Heart right ventricle (tissue), 16 donors: ENCODE measurements around the gene KCNE4. TPM values are rescaled to one million over a fixed set of nuclear protein-coding genes. Genes with fewer than 3 reads are reported as not detected.

ENCODE experiments used
- ATAC-seq, 8 donors: fragments of 200-7000 bp; cut with Tn5 transposase; one replicate each; pipeline ENCODE4 v1.9.1; 2020; ENCODE audit warnings: mild to moderate bottlenecking in 8 of 8, moderate library complexity in 8 of 8, moderate number of reproducible peaks in 1 of 8
- DNase-seq, 2 donors: peaks; one replicate each; pipeline ENCODE4 v3.0.0-alpha.2; 2020
- H3K27ac ChIP-seq, 10 donors: fragments of 200-600 bp; sonication (generic) in 2 of 10; one replicate each; pipeline versions ENCODE4 v1.5.0 to v1.8.0; 2020 to 2022; ENCODE audit warnings: mild to moderate bottlenecking in 3 of 10
- H3K27me3 ChIP-seq, 7 donors: fragments of 200-600 bp; one replicate each; pipeline ENCODE4 v1.8.0; 2021 to 2022; ENCODE audit warnings: mild to moderate bottlenecking in 2 of 7
- H3K36me3 ChIP-seq, 9 donors: fragments of 200-600 bp; sonication (generic) in 1 of 9; one replicate each; pipeline versions ENCODE4 v1.5.0 to v1.8.0; 2020 to 2022; ENCODE audit warnings: mild to moderate bottlenecking in 2 of 9
- H3K4me1 ChIP-seq, 9 donors: fragments of 200-600 bp; sonication (generic) in 1 of 9; one replicate each; pipeline versions ENCODE4 v1.5.0 to v1.8.0; 2020 to 2022; ENCODE audit warnings: mild to moderate bottlenecking in 4 of 9
- H3K4me3 ChIP-seq, 10 donors: fragments of 200-600 bp; sonication (generic) in 2 of 10; one replicate each; pipeline versions ENCODE4 v1.5.0 to v1.8.0; 2020 to 2022; ENCODE audit warnings: mild to moderate bottlenecking in 7 of 10, moderate library complexity in 2 of 10
- H3K9me3 ChIP-seq, 11 donors: fragments of 200-600 bp in 10 of 11; sonication (generic) in 2 of 11; one replicate each; pipeline versions ENCODE4 v1.5.0 to v1.8.0; 2013 to 2022; ENCODE audit warnings: mild to moderate bottlenecking in 2 of 11, control low read depth in 1 of 11, moderate library complexity in 1 of 11
- WGBS, 2 donors: extraction: QIAGEN DNeasy Blood & Tissue Kit; methylation state at CpG; one replicate each; pipeline ENCODE4 v1.1.7; 2013; ENCODE audit warnings: inconsistent platforms in 1 of 2; 5-methylcytosine and 5-hydroxymethylcytosine counted together
- intact Hi-C, 10 donors: fragments of 100-400 bp; cut with DNase I; formaldehyde crosslinking; loops; one replicate each; pipeline versions ENCODE4 v1.11.1 to v1.14.2; 2022
- polyA plus RNA-seq, 2 donors: library from polyadenylated mRNA; stranded (reverse); fragments of 200-250 nt; gene quantifications; one replicate each; pipeline ENCODE4 v1.2.3, GENCODE V29; 2013
- total RNA-seq, 10 donors: library from RNA; stranded (reverse); fragmentation: NEBNext Ultra II Directional in 3 of 10; extraction: Animal tissue kit (Norgen Biotek cat#: 25700) in 3 of 10; gene quantifications; one replicate each; pipeline versions ENCODE4 v1.2.1 to v1.2.4, GENCODE V29; 2021 to 2023
- TF ChIP-seq, protein P1 (sequence below), 9 donors: fragments of 200-600 bp; sonication (generic) in 2 of 9; IDR thresholded peaks; one replicate each; pipeline versions ENCODE4 v1.5.0 to v1.8.0; 2021 to 2022; ENCODE audit warnings: antibody characterized with exemption in 9 of 9, mild to moderate bottlenecking in 5 of 9, moderate library complexity in 1 of 9
- donor health status: Arrhythmogenic right ventricular cardiomyopathy.
- donor health status: ischemic (EF 13 %, LVEDD 7.1; RV severe dilation, severe dysfunction).
- donor health status: healthy with polysubstance abuse.
- donor health status: DM: no; HTN: yes; CAD: no.
- donor health status: DM: no; HTN: no; CAD: no.
- donor health status: ischemic (EF 25% LVEDD 6.9; RV normal size, moderate dysfunction).
- donor health status: ischemic (EF 25% LVEDD 5.7; RV mildly dilated, moderate dysfunction).
- donor health status: healthy.
- donor health status: DM: yes; HTN: yes; CAD: no.
- donor health status: Ischemic cardiomyopathy.
- donor health status: ischemic (EF 35%, LVEDD 5.7; RV mildly dilated, moderate dysfunction).
- donor health status: nonischemic (EF 11% LVEDD 7.7; RV severe dilation, severe dysfunction).
- donor health status: DM: yes; HTN: yes; CAD: no.
- donor health status: PGD.
- donor health status: ischemic (EF 29% LVEDD 5.4; RV normal size, mild dysfunction).
- donor health status: nonischemic (EF 23%, LVEDD 6.1; RV moderate dilation, normal function).

The KCNE4 gene
- total and polyA plus RNA-seq, 12 donors: 0.28 to 5.2 (median 1.4) TPM

GRCh38 chr2:223066721-223067120 is 14.7 kb downstream of the KCNE4 start:
- no peaks in the 10 kb centered on the region for H3K9me3 ChIP-seq
- ATAC-seq: no peak
- TF ChIP-seq, protein P1, sequence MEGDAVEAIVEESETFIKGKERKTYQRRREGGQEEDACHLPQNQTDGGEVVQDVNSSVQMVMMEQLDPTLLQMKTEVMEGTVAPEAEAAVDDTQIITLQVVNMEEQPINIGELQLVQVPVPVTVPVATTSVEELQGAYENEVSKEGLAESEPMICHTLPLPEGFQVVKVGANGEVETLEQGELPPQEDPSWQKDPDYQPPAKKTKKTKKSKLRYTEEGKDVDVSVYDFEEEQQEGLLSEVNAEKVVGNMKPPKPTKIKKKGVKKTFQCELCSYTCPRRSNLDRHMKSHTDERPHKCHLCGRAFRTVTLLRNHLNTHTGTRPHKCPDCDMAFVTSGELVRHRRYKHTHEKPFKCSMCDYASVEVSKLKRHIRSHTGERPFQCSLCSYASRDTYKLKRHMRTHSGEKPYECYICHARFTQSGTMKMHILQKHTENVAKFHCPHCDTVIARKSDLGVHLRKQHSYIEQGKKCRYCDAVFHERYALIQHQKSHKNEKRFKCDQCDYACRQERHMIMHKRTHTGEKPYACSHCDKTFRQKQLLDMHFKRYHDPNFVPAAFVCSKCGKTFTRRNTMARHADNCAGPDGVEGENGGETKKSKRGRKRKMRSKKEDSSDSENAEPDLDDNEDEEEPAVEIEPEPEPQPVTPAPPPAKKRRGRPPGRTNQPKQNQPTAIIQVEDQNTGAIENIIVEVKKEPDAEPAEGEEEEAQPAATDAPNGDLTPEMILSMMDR (IDR thresholded peaks at IDR 0.05): no peak
- intact Hi-C loops: no loop called here
- H3K4me1 ChIP-seq: no peaks in the 10 kb centered on the region
- WGBS, 2 donors: 93 to 94% methylated on average over 5 of the region's 5 CpGs
- H3K36me3 ChIP-seq: no peaks in the 10 kb centered on the region
- no peak overlapping the region for H3K27ac ChIP-seq
- no peak for DNase-seq
- no peak overlapping the region for H3K4me3 ChIP-seq
- no peaks in the 10 kb centered on the region for H3K27me3 ChIP-seq

- intact Hi-C loops: no loop called here
- 71 to 74% methylated on average over 2 of the region's 2 CpGs for WGBS, 2 donors
- Histone ChIP-seq H3K4me1 (no peaks in the 10 kb centered on the region), H3K36me3 (no peaks in the 10 kb centered on the region), H3K9me3 (no peaks in the 10 kb centered on the region), H3K27ac (no peak overlapping the region), H3K27me3 (no peaks in the 10 kb centered on the region), H3K4me3 (no peak overlapping the region)
- no peak for ATAC-seq
- TF ChIP-seq, protein P1 (IDR thresholded peaks at IDR 0.05): no peak
- no peak for DNase-seq
Measured at GRCh38 chr2:223068071-223068470, 16.1 kb downstream of the KCNE4 start.

GRCh38 chr2:223069465-223069864 is 17.5 kb downstream of the KCNE4 start:
- intact Hi-C loops: no loop called here
- 89 to 97% methylated on average over 3 of the region's 3 CpGs for WGBS, 2 donors
- ATAC-seq (no peak), DNase-seq (no peak)
- Histone ChIP-seq H3K27me3 (no peaks in the 10 kb centered on the region), H3K36me3 (no peaks in the 10 kb centered on the region), H3K9me3 (no peaks in the 10 kb centered on the region), H3K4me1 (no peaks in the 10 kb centered on the region), H3K4me3 (no peak overlapping the region), H3K27ac (no peak overlapping the region)
- TF ChIP-seq, protein P1 (IDR thresholded peaks at IDR 0.05): no peak

DNA sequence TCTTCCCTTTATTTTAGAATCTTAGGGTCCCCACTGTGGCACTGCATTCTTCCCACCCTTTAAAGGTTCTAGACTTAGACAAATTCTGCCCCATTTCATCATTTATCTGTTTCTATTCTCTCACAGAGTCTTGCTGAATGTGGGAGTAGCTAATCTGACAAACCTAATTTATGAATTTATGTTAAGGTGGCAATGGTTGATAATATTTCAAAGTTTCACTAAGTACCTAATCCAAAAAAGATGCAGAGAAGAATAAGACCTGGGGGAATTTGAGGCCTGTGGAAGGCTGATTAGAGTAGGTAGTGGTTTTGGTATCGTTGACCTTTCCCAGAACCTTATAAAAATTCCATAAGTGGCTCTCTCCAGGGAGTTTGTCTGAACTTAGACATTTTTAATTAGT is 18.0 kb downstream of the KCNE4 start:
- ATAC-seq (no peak), DNase-seq (no peak)
- TF ChIP-seq, protein P1 (IDR thresholded peaks at IDR 0.05): no peak
- intact Hi-C loops: no loop called here
- 83 to 86% methylated on average over 1 of the region's 1 CpG for WGBS, 2 donors
- no peaks in the 10 kb centered on the region for H3K27me3 ChIP-seq
- no peaks in the 10 kb centered on the region for H3K36me3 ChIP-seq
- no peaks in the 10 kb centered on the region for H3K4me1 ChIP-seq
- H3K9me3 ChIP-seq: no peaks in the 10 kb centered on the region
- H3K27ac ChIP-seq: no peak overlapping the region
- no peak overlapping the region for H3K4me3 ChIP-seq

DNA sequence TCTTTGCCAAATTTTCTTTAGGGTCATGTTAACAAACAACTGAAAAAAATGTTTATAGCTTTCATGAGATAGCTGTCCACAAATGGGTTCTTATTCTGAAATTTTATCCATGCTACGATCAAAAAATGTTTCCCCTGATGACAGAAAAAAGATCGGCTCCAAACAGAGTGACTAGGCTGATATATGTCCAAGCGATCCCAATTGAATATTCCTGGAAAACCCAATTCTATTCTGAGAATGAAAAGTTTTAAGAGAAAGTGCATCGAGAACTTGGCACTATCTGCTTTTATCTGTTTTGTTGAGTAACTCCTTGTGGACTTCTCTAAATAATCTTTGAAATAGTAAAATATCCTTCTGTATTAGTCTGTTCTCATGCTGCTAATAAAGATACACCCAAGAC is 19.1 kb downstream of the KCNE4 start:
- Histone ChIP-seq H3K27me3 (no peaks in the 10 kb centered on the region), H3K9me3 (no peaks in the 10 kb centered on the region), H3K36me3 (no peaks in the 10 kb centered on the region), H3K4me3 (no peak overlapping the region), H3K4me1 (no peaks in the 10 kb centered on the region), H3K27ac (no peak overlapping the region)
- intact Hi-C loops: no loop called here
- TF ChIP-seq, protein P1 (IDR thresholded peaks at IDR 0.05): no peak
- ATAC-seq: no peak
- DNase-seq: no peak
- 79 to 80% methylated on average over 4 of the region's 4 CpGs for WGBS, 2 donors
